Measurements from ENCODE around the gene SPEF2. TPM values are rescaled to one million over a fixed set of nuclear protein-coding genes. Genes with fewer than 3 reads are reported as not detected.

The SPEF2 gene
- total and polyA plus RNA-seq, 4 donors: 0.42 to 4.5 (median 2.1) TPM

DNA sequence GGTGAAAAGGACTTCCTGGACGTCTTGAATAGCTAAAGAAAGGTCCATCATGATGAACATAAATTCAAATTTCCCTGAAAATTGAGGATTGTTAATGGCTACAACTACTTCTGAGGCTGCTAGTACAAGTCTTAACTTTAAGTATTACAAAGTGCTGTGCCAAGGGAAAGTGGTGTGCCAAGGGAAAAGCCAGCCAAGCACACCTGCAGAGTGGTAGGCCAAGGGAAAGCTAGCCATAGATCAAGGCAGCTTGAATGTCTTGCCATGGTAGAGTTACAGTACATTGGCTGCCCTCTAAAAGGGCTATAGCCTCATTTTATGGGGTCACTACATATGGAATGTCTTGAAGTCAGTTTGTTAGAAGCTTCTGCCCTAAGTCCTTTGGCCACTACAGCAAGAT lies 64.2 kb downstream of the SPEF2 start:
- Histone ChIP-seq H3K27me3 (ENCODE audit: control insufficient read depth in 4 of 4, insufficient read depth in 4 of 4, low read length in 3 of 4) (no peaks in the 10 kb centered on the region), H3K4me1 (ENCODE audit: control insufficient read depth in 4 of 4, insufficient read depth in 4 of 4, low read length in 3 of 4) (peaks cover 0 to 15% (median 1%) of the 10 kb centered on the region in 4 donors), H3K27ac (ENCODE audit: low read depth in 1 of 2, low read length in 2 of 2) (no peak overlapping the region), H3K4me3 (ENCODE audit: low read depth in 1 of 3, low read length in 3 of 3) (no peak overlapping the region), H3K36me3 (ENCODE audit: control insufficient read depth in 4 of 4, insufficient read depth in 3 of 4, low read depth in 1 of 4, low read length in 3 of 4) (no peaks in the 10 kb centered on the region), H3K9ac (ENCODE audit: low read depth in 1 of 2, low read length in 2 of 2) (no peak overlapping the region), H3K9me3 (ENCODE audit: control insufficient read depth in 4 of 4, low read length in 3 of 4) (no peaks in the 10 kb centered on the region)
- WGBS: 87% methylated on average over 1 of the region's 1 CpG
- TF ChIP-seq GABPA (IDR thresholded peaks at IDR 0.05 in 1 of 2, conservative IDR thresholded peaks at IDR 0.05 in 1 of 2) (no peak), NR2F2 (IDR thresholded peaks at IDR 0.05) (no peak), RAD21 (IDR thresholded peaks at IDR 0.05) (no peak), RXRA (IDR thresholded peaks at IDR 0.05) (no peak)
- TF ChIP-seq, protein P1, sequence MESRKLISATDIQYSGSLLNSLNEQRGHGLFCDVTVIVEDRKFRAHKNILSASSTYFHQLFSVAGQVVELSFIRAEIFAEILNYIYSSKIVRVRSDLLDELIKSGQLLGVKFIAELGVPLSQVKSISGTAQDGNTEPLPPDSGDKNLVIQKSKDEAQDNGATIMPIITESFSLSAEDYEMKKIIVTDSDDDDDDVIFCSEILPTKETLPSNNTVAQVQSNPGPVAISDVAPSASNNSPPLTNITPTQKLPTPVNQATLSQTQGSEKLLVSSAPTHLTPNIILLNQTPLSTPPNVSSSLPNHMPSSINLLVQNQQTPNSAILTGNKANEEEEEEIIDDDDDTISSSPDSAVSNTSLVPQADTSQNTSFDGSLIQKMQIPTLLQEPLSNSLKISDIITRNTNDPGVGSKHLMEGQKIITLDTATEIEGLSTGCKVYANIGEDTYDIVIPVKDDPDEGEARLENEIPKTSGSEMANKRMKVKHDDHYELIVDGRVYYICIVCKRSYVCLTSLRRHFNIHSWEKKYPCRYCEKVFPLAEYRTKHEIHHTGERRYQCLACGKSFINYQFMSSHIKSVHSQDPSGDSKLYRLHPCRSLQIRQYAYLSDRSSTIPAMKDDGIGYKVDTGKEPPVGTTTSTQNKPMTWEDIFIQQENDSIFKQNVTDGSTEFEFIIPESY (IDR thresholded peaks at IDR 0.05): no peak
- TF ChIP-seq, protein P2, sequence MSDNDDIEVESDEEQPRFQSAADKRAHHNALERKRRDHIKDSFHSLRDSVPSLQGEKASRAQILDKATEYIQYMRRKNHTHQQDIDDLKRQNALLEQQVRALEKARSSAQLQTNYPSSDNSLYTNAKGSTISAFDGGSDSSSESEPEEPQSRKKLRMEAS (IDR thresholded peaks at IDR 0.05): no peak
- DNase-seq (ENCODE audit: low spot score): no peak

DNA sequence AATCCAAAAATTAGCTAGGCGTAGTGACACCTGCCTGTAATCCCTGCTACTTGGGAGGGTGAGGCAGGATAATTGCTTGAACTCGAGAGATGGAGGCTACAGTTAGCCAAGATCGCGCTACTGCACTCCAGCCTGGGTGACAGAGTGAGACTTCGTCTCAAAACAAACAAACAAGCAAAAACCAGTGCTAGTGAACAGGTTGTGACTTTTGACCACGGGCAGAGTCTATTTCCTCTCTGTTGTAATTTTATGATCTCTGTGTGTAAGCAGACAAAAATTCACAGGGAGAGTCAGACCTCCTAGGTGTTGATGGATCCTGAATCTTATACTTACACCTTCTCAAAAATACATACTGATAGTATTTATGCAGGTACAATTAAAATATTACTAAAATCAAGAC lies 65.8 kb downstream of the SPEF2 start:
- H3K9ac ChIP-seq (ENCODE audit: low read depth in 1 of 2, low read length in 2 of 2): no peak overlapping the region
- no peaks in the 10 kb centered on the region for H3K27me3 ChIP-seq (ENCODE audit: control insufficient read depth in 4 of 4, insufficient read depth in 4 of 4, low read length in 3 of 4)
- H3K4me1 ChIP-seq (ENCODE audit: control insufficient read depth in 4 of 4, insufficient read depth in 4 of 4, low read length in 3 of 4): peaks cover 0 to 15% (median 1%) of the 10 kb centered on the region in 4 donors
- H3K36me3 ChIP-seq (ENCODE audit: control insufficient read depth in 4 of 4, insufficient read depth in 3 of 4, low read depth in 1 of 4, low read length in 3 of 4): no peaks in the 10 kb centered on the region
- TF ChIP-seq TAF1 (conservative IDR thresholded peaks at IDR 0.05) (no peak), RXRA (IDR thresholded peaks at IDR 0.05) (peak; percentile 69 to 78), FOXA2 (IDR thresholded peaks at IDR 0.05) (peak; percentile 38), RAD21 (IDR thresholded peaks at IDR 0.05) (peak; percentile 38 to 45), SP1 (IDR thresholded peaks at IDR 0.05) (peak; percentile 95), NR2F2 (IDR thresholded peaks at IDR 0.05) (no peak), GABPA (IDR thresholded peaks at IDR 0.05 in 1 of 2, conservative IDR thresholded peaks at IDR 0.05 in 1 of 2) (peak in 1 of 2 donors; percentile 55), JUND (IDR thresholded peaks at IDR 0.05) (peak; percentile 65 to 66), HNF4A (conservative IDR thresholded peaks at IDR 0.05) (peak; percentile 99), HNF4G (IDR thresholded peaks at IDR 0.05) (peak; percentile 93), EGR1 (IDR thresholded peaks at IDR 0.05; ENCODE audit: low read depth in 2 of 2) (no peak), FOXA1 (IDR thresholded peaks at IDR 0.05) (peak; percentile 26), YY1 (IDR thresholded peaks at IDR 0.05) (peak; percentile 46)
- TF ChIP-seq, protein P2 (IDR thresholded peaks at IDR 0.05): peak; percentile 60
- TF ChIP-seq, protein P3, sequence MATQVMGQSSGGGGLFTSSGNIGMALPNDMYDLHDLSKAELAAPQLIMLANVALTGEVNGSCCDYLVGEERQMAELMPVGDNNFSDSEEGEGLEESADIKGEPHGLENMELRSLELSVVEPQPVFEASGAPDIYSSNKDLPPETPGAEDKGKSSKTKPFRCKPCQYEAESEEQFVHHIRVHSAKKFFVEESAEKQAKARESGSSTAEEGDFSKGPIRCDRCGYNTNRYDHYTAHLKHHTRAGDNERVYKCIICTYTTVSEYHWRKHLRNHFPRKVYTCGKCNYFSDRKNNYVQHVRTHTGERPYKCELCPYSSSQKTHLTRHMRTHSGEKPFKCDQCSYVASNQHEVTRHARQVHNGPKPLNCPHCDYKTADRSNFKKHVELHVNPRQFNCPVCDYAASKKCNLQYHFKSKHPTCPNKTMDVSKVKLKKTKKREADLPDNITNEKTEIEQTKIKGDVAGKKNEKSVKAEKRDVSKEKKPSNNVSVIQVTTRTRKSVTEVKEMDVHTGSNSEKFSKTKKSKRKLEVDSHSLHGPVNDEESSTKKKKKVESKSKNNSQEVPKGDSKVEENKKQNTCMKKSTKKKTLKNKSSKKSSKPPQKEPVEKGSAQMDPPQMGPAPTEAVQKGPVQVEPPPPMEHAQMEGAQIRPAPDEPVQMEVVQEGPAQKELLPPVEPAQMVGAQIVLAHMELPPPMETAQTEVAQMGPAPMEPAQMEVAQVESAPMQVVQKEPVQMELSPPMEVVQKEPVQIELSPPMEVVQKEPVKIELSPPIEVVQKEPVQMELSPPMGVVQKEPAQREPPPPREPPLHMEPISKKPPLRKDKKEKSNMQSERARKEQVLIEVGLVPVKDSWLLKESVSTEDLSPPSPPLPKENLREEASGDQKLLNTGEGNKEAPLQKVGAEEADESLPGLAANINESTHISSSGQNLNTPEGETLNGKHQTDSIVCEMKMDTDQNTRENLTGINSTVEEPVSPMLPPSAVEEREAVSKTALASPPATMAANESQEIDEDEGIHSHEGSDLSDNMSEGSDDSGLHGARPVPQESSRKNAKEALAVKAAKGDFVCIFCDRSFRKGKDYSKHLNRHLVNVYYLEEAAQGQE (IDR thresholded peaks at IDR 0.05): peak; percentile 57
- TF ChIP-seq, protein P4, sequence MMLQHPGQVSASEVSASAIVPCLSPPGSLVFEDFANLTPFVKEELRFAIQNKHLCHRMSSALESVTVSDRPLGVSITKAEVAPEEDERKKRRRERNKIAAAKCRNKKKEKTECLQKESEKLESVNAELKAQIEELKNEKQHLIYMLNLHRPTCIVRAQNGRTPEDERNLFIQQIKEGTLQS (IDR thresholded peaks at IDR 0.05): peak; percentile 18
- TF ChIP-seq, protein P1 (IDR thresholded peaks at IDR 0.05): peak; percentile 27
- TF ChIP-seq, protein P5, sequence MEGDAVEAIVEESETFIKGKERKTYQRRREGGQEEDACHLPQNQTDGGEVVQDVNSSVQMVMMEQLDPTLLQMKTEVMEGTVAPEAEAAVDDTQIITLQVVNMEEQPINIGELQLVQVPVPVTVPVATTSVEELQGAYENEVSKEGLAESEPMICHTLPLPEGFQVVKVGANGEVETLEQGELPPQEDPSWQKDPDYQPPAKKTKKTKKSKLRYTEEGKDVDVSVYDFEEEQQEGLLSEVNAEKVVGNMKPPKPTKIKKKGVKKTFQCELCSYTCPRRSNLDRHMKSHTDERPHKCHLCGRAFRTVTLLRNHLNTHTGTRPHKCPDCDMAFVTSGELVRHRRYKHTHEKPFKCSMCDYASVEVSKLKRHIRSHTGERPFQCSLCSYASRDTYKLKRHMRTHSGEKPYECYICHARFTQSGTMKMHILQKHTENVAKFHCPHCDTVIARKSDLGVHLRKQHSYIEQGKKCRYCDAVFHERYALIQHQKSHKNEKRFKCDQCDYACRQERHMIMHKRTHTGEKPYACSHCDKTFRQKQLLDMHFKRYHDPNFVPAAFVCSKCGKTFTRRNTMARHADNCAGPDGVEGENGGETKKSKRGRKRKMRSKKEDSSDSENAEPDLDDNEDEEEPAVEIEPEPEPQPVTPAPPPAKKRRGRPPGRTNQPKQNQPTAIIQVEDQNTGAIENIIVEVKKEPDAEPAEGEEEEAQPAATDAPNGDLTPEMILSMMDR (IDR thresholded peaks at IDR 0.05; ENCODE audit: low read depth, low read length, missing input control): no peak
- H3K9me3 ChIP-seq (ENCODE audit: control insufficient read depth in 4 of 4, low read length in 3 of 4): no peaks in the 10 kb centered on the region
- WGBS: 37% methylated on average over 6 of the region's 6 CpGs
- H3K27ac ChIP-seq (ENCODE audit: low read depth in 1 of 2, low read length in 2 of 2): peak overlapping the region; percentile 19 to 58
- no peak for DNase-seq (ENCODE audit: low spot score)
- no peak overlapping the region for H3K4me3 ChIP-seq (ENCODE audit: low read depth in 1 of 3, low read length in 3 of 3)

All from liver (tissue), 9 donors.